LNCAP (cell line): ENCODE data around the gene GIGYF2.

Experiments
- CTCF ChIP-seq: fragments of 450-650 bp; IDR thresholded peaks from 2 replicates; pipeline ENCODE4 v1.5.1; 2017; ENCODE audit warnings: mild to moderate bottlenecking

The GIGYF2 gene

DNA sequence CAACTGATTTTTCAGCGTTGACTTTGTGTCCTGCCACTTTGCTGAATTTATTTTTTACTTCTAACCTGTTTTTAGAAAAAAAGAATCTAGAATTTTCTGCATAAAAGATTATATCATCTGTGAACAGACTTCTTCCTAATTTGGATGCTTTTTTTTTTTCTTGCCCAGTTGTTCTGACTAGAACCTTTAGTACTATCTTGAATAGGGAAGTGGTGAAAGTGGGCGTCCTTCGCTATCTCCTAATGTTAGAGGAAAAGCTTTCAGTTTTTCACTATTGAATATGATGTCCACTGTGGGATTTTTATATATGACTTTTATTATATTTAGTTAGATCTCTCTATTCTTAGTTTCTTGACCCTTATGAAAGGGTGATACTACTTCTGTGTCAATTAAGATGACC lies 105.0 kb downstream of the GIGYF2 start:
- TF ChIP-seq CTCF: no peak

GRCh38 chr2:232809349-232810124 lies 112.4 kb downstream of the GIGYF2 start:
- TF ChIP-seq CTCF: no peak

DNA sequence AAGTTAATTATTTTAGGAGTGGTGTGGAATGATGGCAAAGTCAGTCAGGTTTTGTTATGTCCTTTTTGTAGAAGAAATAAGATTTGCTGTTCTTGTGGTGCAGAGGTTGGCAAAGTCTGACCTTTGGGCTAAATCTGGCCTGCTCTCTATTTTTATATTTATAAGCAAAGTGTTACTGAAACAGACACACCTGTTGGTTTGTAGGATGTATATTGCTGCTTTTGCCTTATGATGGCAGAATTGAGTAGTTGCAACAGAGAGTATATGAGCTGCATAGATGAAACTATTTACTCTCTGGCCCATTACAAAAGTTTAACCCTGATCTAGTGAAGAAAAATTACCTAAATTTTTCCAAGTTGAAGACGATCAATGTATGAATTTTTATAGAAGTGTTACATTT lies 113.3 kb downstream of the GIGYF2 start:
- TF ChIP-seq CTCF: no peak

DNA sequence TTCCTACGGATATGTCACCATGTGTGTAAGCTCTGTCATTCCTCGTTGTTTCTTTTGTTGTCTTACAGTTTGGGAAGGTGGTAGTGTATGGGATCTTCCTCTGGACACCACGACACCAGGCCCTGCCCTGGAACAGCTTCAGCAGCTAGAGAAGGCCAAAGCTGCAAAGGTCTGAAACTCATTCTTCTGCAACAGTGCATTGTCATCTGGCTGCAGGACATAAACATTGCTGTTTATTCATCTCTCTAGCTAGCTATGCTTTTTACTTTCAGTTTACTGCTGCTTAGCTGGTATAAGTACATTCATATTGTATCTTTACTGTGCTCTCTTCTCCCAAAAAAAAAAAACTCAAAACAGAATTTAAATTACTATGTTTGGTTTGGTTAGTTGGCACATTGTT lies 118.4 kb downstream of the GIGYF2 start:
- no peak for TF ChIP-seq CTCF

- TF ChIP-seq CTCF: no peak
These were observed 119.5 kb downstream of the GIGYF2 start for GRCh38 chr2:232816657-232817056.

DNA sequence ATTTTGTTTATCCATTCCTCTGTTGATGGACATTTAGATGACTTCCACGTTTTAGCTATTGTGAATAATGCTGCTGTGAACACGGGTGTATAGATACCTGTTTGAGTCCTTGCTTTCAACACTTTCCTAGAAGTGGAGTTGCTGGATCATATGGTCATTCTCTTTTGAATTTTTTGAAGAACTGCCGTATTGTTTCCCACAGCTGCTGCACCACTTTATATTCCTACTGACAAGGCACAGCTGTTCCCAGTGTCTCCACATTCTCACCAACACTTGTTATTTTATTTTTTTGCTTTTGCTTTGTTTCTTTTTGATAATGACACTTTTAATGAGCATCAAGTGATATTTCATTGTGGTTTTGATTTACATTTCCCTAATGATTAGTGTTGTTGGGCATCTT lies 120.6 kb downstream of the GIGYF2 start:
- no peak for TF ChIP-seq CTCF

DNA sequence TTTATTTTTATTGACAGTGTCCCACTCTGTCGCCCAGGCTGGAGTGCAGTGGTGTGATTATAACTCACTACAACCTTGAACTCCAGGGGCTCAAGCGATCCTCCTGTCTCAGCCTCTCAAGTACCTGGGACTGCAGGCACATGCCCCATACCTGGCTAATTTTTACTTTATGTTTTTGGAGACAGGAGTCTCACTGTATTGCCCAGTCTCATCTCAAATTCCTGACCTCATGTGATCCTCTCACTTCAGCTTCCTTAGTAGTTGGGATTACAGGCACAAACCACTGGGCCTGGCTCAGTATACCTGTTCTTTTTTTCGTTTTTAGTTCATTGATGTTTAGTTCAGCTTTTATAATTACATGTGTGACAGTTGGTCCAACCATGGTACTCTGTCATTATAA lies 132.9 kb downstream of the GIGYF2 start:
- TF ChIP-seq CTCF: no peak

DNA sequence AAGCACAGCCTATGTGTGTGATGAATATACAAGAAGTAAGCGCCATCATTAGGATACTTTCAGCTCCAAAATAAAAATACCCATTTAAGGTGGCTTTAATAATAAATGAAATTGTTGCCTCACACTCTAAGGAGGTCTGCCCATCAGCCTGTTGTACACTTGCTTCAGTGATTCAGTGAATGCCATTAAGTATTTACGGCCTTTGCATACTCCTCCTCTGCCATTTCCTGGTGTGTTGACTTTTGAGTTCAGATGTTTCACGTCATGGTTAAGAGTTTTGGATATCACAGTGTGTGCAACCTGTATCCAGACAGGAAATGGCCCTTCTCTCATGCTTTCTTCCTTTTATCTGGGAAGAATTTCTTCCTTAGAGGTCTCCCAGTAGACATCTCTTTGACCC lies 134.4 kb downstream of the GIGYF2 start:
- TF ChIP-seq CTCF: no peak
